K562 (cell line): ENCODE results near the gene KRT82. TPM values are rescaled to one million over a fixed set of nuclear protein-coding genes. Genes with fewer than 3 reads are reported as not detected.

ENCODE experiments used
- ATAC-seq: fragments of 200-7000 bp; cut with Tn5 transposase; 3 replicates; pipeline ENCODE4 v1.9.1; 2020; ENCODE audit warnings: moderate library complexity
- BruUV-seq: library from RNA; stranded (reverse); fragments of 400-500 nt; replicated peaks from 2 replicates; lab custom pipeline; 2021; lab: Mats Ljungman, UMichigan
- CTCF ChIA-PET: fragments of 300-600 bp; formaldehyde crosslinking; extraction: SDS; loops from one replicate; lab custom pipeline; 2021; ENCODE audit warnings: low intra/inter-chr PET ratio; lab: Yijun Ruan, JAX
- POLR2A ChIA-PET: fragments of 300-600, 350-650 bp; sonication (Branson Sonifier 250); formaldehyde crosslinking; extraction: SDS; loops from one replicate; lab custom pipeline; 2021; ENCODE audit warnings: antibody characterized with exemption, inconsistent platforms; lab: Yijun Ruan, JAX
- DNase-seq, 4 experiments: peaks; one replicate each; pipeline versions ENCODE4 v3.0.0 to v3.0.0-alpha.2; 2011 to 2018; ENCODE audit warnings: low spot score in 3 of 4, mixed read lengths in 3 of 4; ENCODE audit errors: extremely low read depth in 1 of 4
- FAIRE-seq: peaks from 2 replicates; lab custom pipeline; 2011; peaks lifted over from hg19 to GRCh38; lab: Jason Lieb, UNC
- H2AFZ ChIP-seq: 2 replicates; pipeline ENCODE4 v1.6.0; 2011; ENCODE audit warnings: low read depth, low read length, control low read depth, inconsistent platforms
- H3K27ac ChIP-seq: fragments of 200-600 bp; 3 replicates; pipeline ENCODE4 v1.8.0; 2011; ENCODE audit warnings: low read depth, mild to moderate bottlenecking, control low read depth, inconsistent platforms, low read length, moderate library complexity, mixed read lengths; ENCODE audit errors: extremely low read depth
- H3K27me3 ChIP-seq, 2 experiments: fragments of 300-600 bp in 1 of 2; 2 replicates in 1 of 2; 3 replicates in 1 of 2; pipeline versions ENCODE4 v1.6.0 to v1.8.0; 2011; ENCODE audit warnings: inconsistent platforms in 2 of 2, low read length in 2 of 2, mild to moderate bottlenecking in 1 of 2, mixed read lengths in 1 of 2, moderate library complexity in 1 of 2; ENCODE audit not compliant: control insufficient read depth in 2 of 2, insufficient read depth in 2 of 2
- H3K36me3 ChIP-seq: fragments of 300-600 bp; 3 replicates; pipeline ENCODE4 v1.8.0; 2011; ENCODE audit warnings: mild to moderate bottlenecking, low read length, inconsistent platforms; ENCODE audit not compliant: control insufficient read depth, insufficient read depth
- H3K4me1 ChIP-seq, 2 experiments: fragments of 200-600 bp in 1 of 2; replicated peaks in 1 of 2; 2 replicates in 1 of 2; 3 replicates in 1 of 2; pipeline versions ENCODE4 v1.5.1 to v1.8.0; 2011; ENCODE audit warnings: inconsistent platforms in 2 of 2, low read length in 2 of 2, mild to moderate bottlenecking in 1 of 2, mixed read lengths in 1 of 2, moderate library complexity in 1 of 2; ENCODE audit not compliant: control insufficient read depth in 2 of 2, insufficient read depth in 2 of 2
- H3K4me2 ChIP-seq: 2 replicates; pipeline ENCODE4 v1.6.1; 2011; ENCODE audit warnings: low read length, control low read depth, inconsistent platforms, mixed read lengths; ENCODE audit not compliant: insufficient read depth
- H3K4me3 ChIP-seq: fragments of 200-600 bp; sonication (generic), shearing (Covaris generic); 2 replicates; pipeline ENCODE4 v1.5.1; 2016; ENCODE audit warnings: control low read depth, inconsistent platforms
- H3K79me2 ChIP-seq: fragments of 200-600 bp; 3 replicates; pipeline ENCODE4 v1.8.0; 2011; ENCODE audit warnings: low read length, inconsistent platforms; ENCODE audit not compliant: control insufficient read depth, insufficient read depth
- H3K9ac ChIP-seq, 2 experiments: 2 replicates each; pipeline versions ENCODE4 v1.6.0 to v1.6.1; 2011; ENCODE audit warnings: low read depth in 2 of 2, low read length in 2 of 2, control low read depth in 1 of 2, inconsistent platforms in 1 of 2, mild to moderate bottlenecking in 1 of 2, mixed read lengths in 1 of 2; ENCODE audit not compliant: insufficient read depth in 1 of 2
- H3K9me1 ChIP-seq: one replicate; pipeline ENCODE4 v1.6.0; 2011; ENCODE audit warnings: inconsistent platforms, mild to moderate bottlenecking, low read length, moderate library complexity; ENCODE audit not compliant: control insufficient read depth, insufficient read depth
- H3K9me3 ChIP-seq: replicated peaks from 2 replicates; pipeline ENCODE4 v1.5.1; 2011; ENCODE audit warnings: low read depth, low read length, inconsistent platforms; ENCODE audit not compliant: control insufficient read depth, insufficient read depth
- H4K20me1 ChIP-seq: replicated peaks from 2 replicates; pipeline ENCODE4 v1.6.1; 2011; ENCODE audit warnings: low read length, inconsistent platforms, mixed read lengths; ENCODE audit not compliant: control insufficient read depth, insufficient read depth
- CBX2 ChIP-seq: fragments of 200-600 bp; sonication (generic); IDR thresholded peaks from one replicate; pipeline ENCODE4 v1.6.1; 2012; ENCODE audit warnings: mild to moderate bottlenecking, low read length, inconsistent platforms; ENCODE audit not compliant: insufficient read depth, poor library complexity, severe bottlenecking
- CEBPB ChIP-seq: fragments of 450-650 bp; IDR thresholded peaks from 2 replicates; pipeline ENCODE4 v1.6.1; 2016; ENCODE audit warnings: missing genetic modification characterization, missing compliant biosample characterization
- FOXA1 ChIP-seq: fragments of 450-650 bp; IDR thresholded peaks from 2 replicates; pipeline ENCODE4 v1.6.1; 2016; ENCODE audit warnings: mild to moderate bottlenecking, borderline replicate concordance
- MCM7 ChIP-seq, 2 experiments: fragments of 450-650 bp; IDR thresholded peaks; 2 replicates each; pipeline ENCODE4 v1.6.1; 2016 to 2018
- NFIC ChIP-seq: fragments of 450-650 bp; IDR thresholded peaks from 2 replicates; pipeline ENCODE4 v1.6.1; 2017; ENCODE audit warnings: mild to moderate bottlenecking, inconsistent platforms
- PCBP1 ChIP-seq: fragments of 200-400 bp; formaldehyde crosslinking; IDR thresholded peaks from 2 replicates; pipeline ENCODE4 v1.6.1; 2018; ENCODE audit warnings: mild to moderate bottlenecking, low read depth, low read length; ENCODE audit not compliant: poor library complexity, severe bottlenecking
- POLR3A ChIP-seq: IDR thresholded peaks from 2 replicates; pipeline ENCODE4 v1.6.1; 2011; ENCODE audit warnings: borderline replicate concordance, mild to moderate bottlenecking, moderate library complexity; ENCODE audit not compliant: insufficient read length, insufficient read depth; ENCODE audit errors: extremely low read depth
- PTRF ChIP-seq: fragments of 450-650 bp; IDR thresholded peaks from 2 replicates; pipeline ENCODE4 v1.6.1; 2016; ENCODE audit warnings: mild to moderate bottlenecking, missing genetic modification characterization, missing compliant biosample characterization
- RHOXF2B ChIP-seq: fragments of 250-450 bp; sonication (Bioruptor Pico); conservative IDR thresholded peaks from 2 replicates; pipeline ENCODE4 v1.5.1; 2021
- SNRNP70 ChIP-seq: fragments of 200-400 bp; formaldehyde crosslinking; optimal IDR thresholded peaks from 2 replicates; pipeline ENCODE3; 2017; ENCODE audit warnings: low read depth, low read length
- SP2 ChIP-seq: IDR thresholded peaks from 2 replicates; pipeline ENCODE4 v1.6.1; 2011; ENCODE audit warnings: mild to moderate bottlenecking, low read depth, low read length, moderate library complexity; ENCODE audit not compliant: poor library complexity, severe bottlenecking; ENCODE audit errors: extremely low read depth
- U2AF2 ChIP-seq: fragments of 200-400 bp; formaldehyde crosslinking; optimal IDR thresholded peaks from 2 replicates; pipeline ENCODE3; 2017; ENCODE audit warnings: low read depth, mild to moderate bottlenecking, low read length
- ZFPM2 ChIP-seq: fragments of 250-450 bp; sonication (Bioruptor Pico); IDR thresholded peaks from 2 replicates; pipeline ENCODE4 v1.5.1; 2022; ENCODE audit warnings: mild to moderate bottlenecking
- WGBS: fragments of 100-300 bp; shearing (Covaris generic); methylation state at CpG from one replicate; pipeline ENCODE4 v1.1.6; 2016; ENCODE audit warnings: low coverage, mixed read lengths; ENCODE audit not compliant: insufficient coverage; ENCODE audit errors: missing lambda C conversion rate; 5-methylcytosine and 5-hydroxymethylcytosine counted together
- in situ Hi-C: fragments of 300-500 bp; cut with MboI; formaldehyde crosslinking; loops from 4 replicates; pipeline ENCODE4 v1.15.0; 2018; ENCODE audit warnings: inconsistent platforms, mixed read lengths
- intact Hi-C: fragments of 100-400 bp; cut with micrococcal nuclease; formaldehyde crosslinking; loops from 2 replicates; pipeline ENCODE4 v1.14.2; 2022
- polyA plus RNA-seq, 8 experiments: library from polyadenylated mRNA; depleted of rRNA in 4 of 8; stranded (reverse) in 5 of 8; unstranded in 3 of 8; fragments of >200 nt; fragmentation: Nextera tagmentation in 2 of 8; fragmentation: Illumina TruSeq in 1 of 8; extraction: Ambion mirVana in 2 of 8; extraction: Trizol in 1 of 8; gene quantifications; 2 replicates each; pipeline versions ENCODE4 v1.2.1 to v1.2.3, GENCODE V29; 2011 to 2014; ENCODE audit warnings: inconsistent platforms in 1 of 8, missing spikeins in 1 of 8
- total RNA-seq, 7 experiments: library from RNA; depleted of rRNA in 6 of 7; stranded (reverse); fragments of >200 nt in 6 of 7; fragmentation: Illumina TruSeq in 2 of 7; extraction: Trizol in 2 of 7; gene quantifications; 2 replicates each; pipeline versions ENCODE4 v1.2.1 to v1.2.3, GENCODE V29; 2011 to 2021; ENCODE audit warnings: low replicate concordance in 1 of 7
- TF ChIP-seq, protein P1 (sequence below): conservative IDR thresholded peaks from 2 replicates; pipeline ENCODE4 v1.6.1; 2011; ENCODE audit warnings: low read depth, mild to moderate bottlenecking, low read length; ENCODE audit not compliant: control insufficient read depth
- TF ChIP-seq, protein P2 (sequence below): fragments of 450-650 bp; IDR thresholded peaks from 2 replicates; pipeline ENCODE4 v1.6.1; 2016; ENCODE audit warnings: antibody characterized with exemption
- TF ChIP-seq, protein P3 (sequence below): fragments of 250-450 bp; sonication (Bioruptor Pico); IDR thresholded peaks from 2 replicates; pipeline ENCODE4 v1.5.0; 2022; ENCODE audit warnings: mild to moderate bottlenecking

KRT82 gene
- total and polyA plus RNA-seq, 9 of the 15 experiments (the other 6 are each of a cell fraction or from before 2014, with no cell fraction given), result not detected

DNA sequence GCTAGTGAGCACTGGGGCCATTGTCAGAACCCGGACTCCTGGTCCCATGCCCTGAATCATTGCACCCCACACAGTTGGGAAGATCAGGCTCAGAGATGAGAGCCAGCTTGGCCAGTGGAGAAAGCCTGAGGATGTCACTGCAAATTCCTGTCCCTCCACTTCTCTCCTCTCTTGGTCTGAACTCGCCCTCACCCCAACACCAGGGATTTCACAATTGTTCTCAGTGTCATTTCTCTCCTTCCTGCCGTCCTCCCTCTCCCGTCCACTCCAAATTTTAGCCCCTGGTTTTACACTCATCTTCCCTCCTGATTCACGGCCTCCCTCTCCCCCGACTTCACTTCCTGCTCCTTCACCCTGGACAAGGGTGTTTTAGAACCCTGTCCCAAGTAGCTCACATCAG is 16.9 kb upstream of the KRT82 start:
- 3% methylated on average over 6 of the region's 6 CpGs for WGBS

More for the DNA sequence above, 16.9 kb upstream of the KRT82 start:
- no TSS peak for BruUV-seq
- Histone ChIP-seq H3K9me1 (peaks cover 3% of the 10 kb centered on the region), H3K79me2 (no peaks in the 10 kb centered on the region), H3K27ac (no peak overlapping the region), H3K4me2 (no peak overlapping the region), H3K9me3 (no peaks in the 10 kb centered on the region), H3K4me1 (no peaks in the 10 kb centered on the region), H4K20me1 (peaks cover 3% of the 10 kb centered on the region; the same call in 1 of the 2 replicates), H3K36me3 (no peaks in the 10 kb centered on the region), H3K27me3 (peaks cover 0 to 29% of the 10 kb centered on the region in 2 experiments; a peak in 3 of 5 replicates), H3K4me3 (no peak overlapping the region), H2AFZ (no peak overlapping the region), H3K9ac (no peak overlapping the region)
- ChIA-PET POLR2A (interaction anchor here (0.7 kb wide), 1 partner anchor 18 kb away, joined by 3 read pairs; no protein-coding TSS in a partner anchor), CTCF (no interaction called here)
- intact Hi-C loops (no loop called here), in situ Hi-C loops (loop anchor here (10.0 kb wide), 1 partner anchor 762 kb away; the partner anchor contains the start of genes CSAD and ZNF740)
- FAIRE-seq (no peak), DNase-seq (no peak), ATAC-seq (no peak)
- TF ChIP-seq SP2, result no peak
- no peak for TF ChIP-seq ZFPM2 (CRISPR knock-in tag)
- TF ChIP-seq, protein P1, sequence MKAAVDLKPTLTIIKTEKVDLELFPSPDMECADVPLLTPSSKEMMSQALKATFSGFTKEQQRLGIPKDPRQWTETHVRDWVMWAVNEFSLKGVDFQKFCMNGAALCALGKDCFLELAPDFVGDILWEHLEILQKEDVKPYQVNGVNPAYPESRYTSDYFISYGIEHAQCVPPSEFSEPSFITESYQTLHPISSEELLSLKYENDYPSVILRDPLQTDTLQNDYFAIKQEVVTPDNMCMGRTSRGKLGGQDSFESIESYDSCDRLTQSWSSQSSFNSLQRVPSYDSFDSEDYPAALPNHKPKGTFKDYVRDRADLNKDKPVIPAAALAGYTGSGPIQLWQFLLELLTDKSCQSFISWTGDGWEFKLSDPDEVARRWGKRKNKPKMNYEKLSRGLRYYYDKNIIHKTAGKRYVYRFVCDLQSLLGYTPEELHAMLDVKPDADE, result no peak
- no peak for TF ChIP-seq PCBP1
- no peak for TF ChIP-seq CEBPB (tag)
- TF ChIP-seq U2AF2, result no peak
- no peak for TF ChIP-seq RHOXF2B (CRISPR knock-in tag)
- no peak for TF ChIP-seq CBX2
- TF ChIP-seq FOXA1, result no peak
- TF ChIP-seq PTRF, result no peak
- TF ChIP-seq, protein P2, sequence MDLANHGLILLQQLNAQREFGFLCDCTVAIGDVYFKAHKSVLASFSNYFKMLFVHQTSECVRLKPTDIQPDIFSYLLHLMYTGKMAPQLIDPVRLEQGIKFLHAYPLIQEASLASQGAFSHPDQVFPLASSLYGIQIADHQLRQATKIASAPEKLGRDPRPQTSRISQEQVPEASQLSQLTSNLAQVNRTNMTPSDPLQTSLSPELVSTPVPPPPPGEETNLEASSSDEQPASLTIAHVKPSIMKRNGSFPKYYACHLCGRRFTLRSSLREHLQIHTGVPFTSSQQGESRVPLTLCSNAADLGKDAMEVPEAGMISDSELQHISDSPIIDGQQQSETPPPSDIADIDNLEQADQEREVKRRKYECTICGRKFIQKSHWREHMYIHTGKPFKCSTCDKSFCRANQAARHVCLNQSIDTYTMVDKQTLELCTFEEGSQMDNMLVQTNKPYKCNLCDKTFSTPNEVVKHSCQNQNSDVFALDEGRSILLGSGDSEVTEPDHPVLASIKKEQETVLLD, result no peak
- no peak for TF ChIP-seq NFIC
- no peak for TF ChIP-seq SNRNP70
- TF ChIP-seq MCM7 (IDR thresholded peaks at IDR 0.05), result no peak
- TF ChIP-seq POLR3A, result no peak
- TF ChIP-seq, protein P3, sequence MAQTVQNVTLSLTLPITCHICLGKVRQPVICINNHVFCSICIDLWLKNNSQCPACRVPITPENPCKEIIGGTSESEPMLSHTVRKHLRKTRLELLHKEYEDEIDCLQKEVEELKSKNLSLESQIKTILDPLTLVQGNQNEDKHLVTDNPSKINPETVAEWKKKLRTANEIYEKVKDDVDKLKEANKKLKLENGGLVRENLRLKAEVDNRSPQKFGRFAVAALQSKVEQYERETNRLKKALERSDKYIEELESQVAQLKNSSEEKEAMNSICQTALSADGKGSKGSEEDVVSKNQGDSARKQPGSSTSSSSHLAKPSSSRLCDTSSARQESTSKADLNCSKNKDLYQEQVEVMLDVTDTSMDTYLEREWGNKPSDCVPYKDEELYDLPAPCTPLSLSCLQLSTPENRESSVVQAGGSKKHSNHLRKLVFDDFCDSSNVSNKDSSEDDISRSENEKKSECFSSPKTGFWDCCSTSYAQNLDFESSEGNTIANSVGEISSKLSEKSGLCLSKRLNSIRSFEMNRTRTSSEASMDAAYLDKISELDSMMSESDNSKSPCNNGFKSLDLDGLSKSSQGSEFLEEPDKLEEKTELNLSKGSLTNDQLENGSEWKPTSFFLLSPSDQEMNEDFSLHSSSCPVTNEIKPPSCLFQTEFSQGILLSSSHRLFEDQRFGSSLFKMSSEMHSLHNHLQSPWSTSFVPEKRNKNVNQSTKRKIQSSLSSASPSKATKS (CRISPR knock-in tag), result no peak
